Stimulated activated CD8-positive, alpha-beta memory T cell treated with anti-CD3 and anti-CD28 coated beads, Interleukin-12 subunit alpha, Interleukin-12 subunit beta, amount 100 ng/mL, for 24 hours (primary cell): Measurements from ENCODE around the gene HTR7.
"Not testable (repeated sequence)": the region's sequence is repeated elsewhere in the genome, so short reads cannot be mapped to it uniquely, and the experiment has no call there.

Experiments used
- DNase-seq: peaks from one replicate; pipeline ENCODE4 v3.0.0-alpha.2; 2020; ENCODE audit errors: extremely low read depth

HTR7 gene

DNA sequence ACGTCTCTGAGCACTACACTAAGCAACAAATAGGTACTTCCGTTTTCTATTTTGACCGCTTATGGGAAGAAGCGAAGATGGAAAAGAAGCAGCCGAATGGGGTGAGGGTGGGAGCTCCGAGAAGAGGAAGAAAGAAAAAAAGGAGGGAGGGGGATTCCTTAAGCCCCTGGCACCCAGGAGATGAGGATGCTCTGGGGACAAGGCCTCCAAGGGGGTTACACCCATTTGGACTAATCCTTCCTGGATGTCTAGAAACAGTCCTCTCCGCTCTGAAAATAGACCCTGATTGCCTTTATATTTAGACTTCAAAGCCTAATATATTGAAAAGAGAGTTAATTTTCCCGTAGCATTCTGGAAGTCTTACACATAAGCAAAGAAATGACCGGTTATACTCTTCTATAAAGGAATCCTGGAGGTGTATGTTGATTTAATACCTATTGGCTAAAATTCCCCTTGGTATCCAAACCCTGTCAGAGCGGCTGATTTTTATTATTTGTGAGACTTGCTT is 676 bp upstream of the HTR7 start:
- no peak for DNase-seq

GRCh38 chr10:90856964-90857634 is 740 bp downstream of the HTR7 start:
- no peak for DNase-seq

GRCh38 chr10:90856261-90856660 is 1.6 kb downstream of the HTR7 start:
- DNase-seq: no peak

DNA sequence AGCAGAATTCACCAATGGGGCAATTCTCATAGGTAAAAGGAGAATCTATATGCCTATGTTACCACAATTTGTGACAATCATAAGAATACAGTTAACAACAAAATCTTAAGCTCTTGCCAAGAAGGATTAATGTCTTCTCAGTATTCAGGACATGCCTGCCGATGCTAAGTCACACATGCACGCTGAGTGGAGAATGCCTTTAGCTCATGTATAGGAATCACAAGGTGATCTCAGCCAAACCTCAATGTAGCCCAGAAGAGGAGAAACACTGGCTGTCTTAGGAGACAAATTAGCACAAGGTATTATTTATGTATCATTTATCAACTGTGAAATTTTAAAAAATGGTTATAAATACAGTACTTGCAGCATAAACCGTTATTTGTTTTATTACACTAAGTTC is 2.7 kb downstream of the HTR7 start:
- DNase-seq: no peak

GRCh38 chr10:90849956-90850749 is 7.7 kb downstream of the HTR7 start:
- no peak for DNase-seq

DNA sequence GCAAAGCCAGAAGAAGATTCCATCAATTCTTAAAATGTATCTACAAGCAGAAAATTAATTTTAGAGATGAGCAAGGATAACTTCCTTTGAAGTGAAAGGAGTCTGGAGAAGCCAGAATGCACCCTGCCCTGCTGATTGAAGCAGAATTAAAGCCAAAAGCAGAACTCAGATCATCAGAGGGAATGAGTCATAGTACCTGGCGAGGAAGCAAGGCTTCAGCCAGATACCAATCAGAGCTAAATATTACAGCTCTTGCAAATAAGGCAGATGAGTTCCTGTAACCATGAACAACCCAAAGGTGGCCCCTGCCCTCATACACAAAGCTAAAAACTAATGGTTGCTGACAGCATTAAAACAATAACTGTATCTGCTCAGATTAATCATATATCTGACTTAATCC is 10.4 kb downstream of the HTR7 start:
- DNase-seq: no peak

DNA sequence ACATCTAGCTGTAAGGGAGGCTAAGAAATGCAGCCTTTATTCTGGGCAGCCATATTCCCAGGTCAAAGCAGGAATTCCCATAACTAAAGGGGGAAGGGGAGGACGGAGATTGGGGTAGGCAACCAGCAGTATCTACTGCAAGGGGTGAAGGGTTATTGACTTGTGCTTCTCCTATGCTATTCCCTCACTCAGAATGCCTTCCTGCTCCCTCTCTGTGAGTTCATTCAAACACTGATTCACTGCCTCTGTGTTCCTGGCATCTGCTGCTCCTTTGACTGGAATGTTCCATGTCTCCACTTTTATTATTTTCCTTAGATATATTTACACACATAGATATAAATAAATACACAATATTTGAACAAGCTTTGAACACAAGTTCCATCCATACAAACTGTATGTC is 11.1 kb downstream of the HTR7 start:
- DNase-seq: no peak

- DNase-seq: no peak
These were observed 12.1 kb downstream of the HTR7 start for GRCh38 chr10:90845726-90846125.

DNA sequence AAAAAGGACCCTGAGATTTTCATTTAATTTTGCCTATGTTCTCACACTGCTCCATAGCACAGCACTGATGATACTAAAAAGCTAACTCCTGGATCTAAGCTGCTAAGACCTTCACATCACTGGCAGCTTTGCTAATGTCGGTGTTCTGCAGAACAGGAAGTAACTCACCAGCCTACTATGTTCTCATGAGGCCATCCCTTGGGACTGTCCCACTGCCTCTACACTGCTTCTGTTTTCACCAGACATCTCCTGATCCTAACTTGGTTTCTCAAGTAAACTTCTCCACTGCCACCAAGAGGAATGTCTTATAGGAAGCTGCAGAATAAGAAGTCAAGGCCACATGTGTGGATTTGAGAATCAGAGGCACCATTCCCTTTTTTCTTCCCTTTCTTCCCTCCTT is 15.1 kb downstream of the HTR7 start:
- no peak for DNase-seq

- no peak for DNase-seq
These were observed 20.4 kb downstream of the HTR7 start for GRCh38 chr10:90837486-90837885.

DNA sequence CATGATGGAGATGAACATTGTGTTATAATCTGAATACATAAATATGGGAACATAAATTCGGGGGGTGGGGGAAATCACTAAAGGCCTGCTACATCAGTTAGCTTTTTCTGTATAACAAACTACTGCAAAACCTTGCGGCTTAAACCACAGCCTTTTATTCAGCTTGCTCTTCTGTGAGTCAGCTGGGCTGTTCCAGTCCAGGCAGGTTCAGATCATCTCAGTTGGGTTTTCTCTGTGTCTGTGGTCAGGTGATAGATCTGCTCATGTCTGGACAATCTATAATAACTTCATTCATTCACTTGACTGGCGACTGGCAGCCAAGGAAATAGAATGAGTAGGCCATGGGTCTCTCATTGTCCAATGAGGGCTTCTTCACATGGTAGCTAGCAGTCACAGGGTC is 23.5 kb downstream of the HTR7 start:
- DNase-seq: no peak

- DNase-seq: no peak
These were observed 25.7 kb downstream of the HTR7 start for GRCh38 chr10:90832111-90832510.

DNA sequence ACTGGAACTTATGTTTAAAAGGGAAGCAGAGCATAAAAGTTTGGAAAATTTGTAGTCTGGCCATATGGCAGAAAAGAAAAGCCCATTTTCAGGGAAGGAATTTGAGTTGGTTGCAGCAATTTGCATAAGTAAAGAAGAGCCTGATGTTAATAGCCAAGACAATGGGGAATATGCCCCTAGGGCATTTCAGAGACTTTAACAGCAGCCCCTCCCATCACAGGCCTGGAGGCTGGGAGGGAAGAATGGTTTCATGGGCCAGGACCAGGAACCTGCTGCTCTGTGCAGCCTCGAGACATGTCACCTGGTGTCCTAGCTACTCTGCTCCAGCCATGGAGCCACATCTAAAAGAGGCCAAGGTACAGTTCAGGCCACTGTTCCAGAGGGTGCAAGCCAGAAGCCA is 35.3 kb downstream of the HTR7 start:
- no peak for DNase-seq

DNA sequence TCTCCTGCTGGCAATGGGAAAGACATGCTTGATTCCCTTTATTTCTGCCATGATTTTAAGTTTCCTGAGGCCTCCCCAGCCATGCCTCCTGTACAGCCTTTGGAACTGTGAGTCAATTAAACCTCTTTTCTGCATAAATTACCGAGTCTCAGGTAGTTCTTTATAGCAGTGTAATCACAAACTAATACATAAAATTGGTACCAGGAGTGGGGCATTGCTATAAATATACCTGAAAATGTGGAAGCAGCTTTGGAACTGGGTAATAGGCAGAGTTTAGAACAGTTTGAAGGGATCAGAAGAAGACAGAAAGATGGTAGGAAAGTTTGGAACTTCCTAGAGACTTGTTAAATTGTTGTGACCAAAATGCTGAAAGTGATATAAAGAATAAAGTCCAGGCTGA is 36.0 kb downstream of the HTR7 start:
- DNase-seq: not testable (repeated sequence)

DNA sequence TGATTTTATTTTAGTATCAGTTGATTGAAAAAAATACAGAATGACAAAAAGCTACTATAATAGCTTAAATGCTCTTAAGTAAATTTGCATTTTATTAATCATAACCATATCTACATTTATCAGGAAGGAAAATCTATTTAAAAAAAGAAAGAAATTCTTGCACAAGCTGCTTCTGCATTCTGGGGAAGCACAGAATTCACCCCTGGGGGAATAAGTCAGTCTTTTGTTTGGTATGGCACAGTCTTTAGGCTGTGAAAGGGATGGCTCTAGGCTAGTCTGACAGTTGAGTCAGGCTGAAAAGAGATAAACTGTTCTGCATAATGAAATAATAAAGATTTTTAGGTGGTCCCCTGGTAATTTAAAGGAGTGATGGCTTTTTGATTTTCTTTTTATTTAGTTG is 37.9 kb downstream of the HTR7 start:
- no peak for DNase-seq

GRCh38 chr10:90818736-90819135 is 39.1 kb downstream of the HTR7 start:
- DNase-seq: no peak

- DNase-seq: no peak
These were observed 40.5 kb downstream of the HTR7 start for GRCh38 chr10:90817128-90817889.

- DNase-seq: no peak
These were observed 41.4 kb downstream of the HTR7 start for GRCh38 chr10:90816466-90816865.

GRCh38 chr10:90813594-90814365 is 44.1 kb downstream of the HTR7 start:
- no peak for DNase-seq

DNA sequence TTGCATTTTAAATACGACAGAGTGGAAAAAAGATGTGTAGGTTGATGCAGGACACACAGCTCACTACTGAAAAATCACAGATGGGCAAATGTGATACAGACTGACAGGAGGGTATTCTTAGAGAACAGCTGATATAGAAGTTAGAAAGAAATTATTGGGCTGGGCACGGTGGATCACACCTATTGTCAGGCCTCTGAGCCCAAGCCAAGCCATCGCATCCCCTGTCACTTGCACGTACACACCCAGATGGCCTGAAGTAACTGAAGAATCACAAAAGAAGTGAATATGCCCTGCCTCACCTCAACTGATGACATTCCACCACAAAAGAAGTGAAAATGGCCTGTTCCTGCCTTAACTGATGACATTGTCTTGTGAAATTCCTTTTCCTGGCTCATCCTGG is 50.7 kb downstream of the HTR7 start:
- DNase-seq: not testable (repeated sequence)

- DNase-seq: no peak
These were observed 51.2 kb downstream of the HTR7 start for GRCh38 chr10:90806677-90807076.

DNA sequence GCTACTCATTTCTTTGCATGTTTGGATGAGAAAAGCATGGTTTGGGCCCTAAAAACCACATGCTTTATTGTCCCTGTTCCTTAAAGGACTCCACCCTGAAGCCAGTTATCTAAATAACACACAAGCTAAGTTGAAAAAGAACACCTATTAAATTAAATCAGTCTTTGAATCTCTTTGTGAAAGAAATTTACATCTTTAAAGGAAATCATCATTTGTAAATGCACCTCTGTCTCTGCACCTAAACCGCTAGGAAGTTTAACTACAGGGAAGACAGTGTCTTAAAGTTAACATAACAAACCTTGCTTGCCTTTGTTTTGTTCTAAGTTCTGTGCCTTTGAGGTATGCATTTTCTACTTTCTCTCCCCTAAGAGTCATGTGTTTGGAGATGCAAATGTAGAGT is 52.6 kb downstream of the HTR7 start:
- DNase-seq: no peak
